ENCODE results near the gene TMEM42. TPM values are rescaled to one million over a fixed set of nuclear protein-coding genes. Genes with fewer than 3 reads are reported as not detected.

Gene TMEM42
- total RNA-seq, 5 donors from 2014 or later (not counting 1 experiment from before 2014, with no cell fraction given), result 14.8 to 33.0 (median 25.3) TPM

DNA sequence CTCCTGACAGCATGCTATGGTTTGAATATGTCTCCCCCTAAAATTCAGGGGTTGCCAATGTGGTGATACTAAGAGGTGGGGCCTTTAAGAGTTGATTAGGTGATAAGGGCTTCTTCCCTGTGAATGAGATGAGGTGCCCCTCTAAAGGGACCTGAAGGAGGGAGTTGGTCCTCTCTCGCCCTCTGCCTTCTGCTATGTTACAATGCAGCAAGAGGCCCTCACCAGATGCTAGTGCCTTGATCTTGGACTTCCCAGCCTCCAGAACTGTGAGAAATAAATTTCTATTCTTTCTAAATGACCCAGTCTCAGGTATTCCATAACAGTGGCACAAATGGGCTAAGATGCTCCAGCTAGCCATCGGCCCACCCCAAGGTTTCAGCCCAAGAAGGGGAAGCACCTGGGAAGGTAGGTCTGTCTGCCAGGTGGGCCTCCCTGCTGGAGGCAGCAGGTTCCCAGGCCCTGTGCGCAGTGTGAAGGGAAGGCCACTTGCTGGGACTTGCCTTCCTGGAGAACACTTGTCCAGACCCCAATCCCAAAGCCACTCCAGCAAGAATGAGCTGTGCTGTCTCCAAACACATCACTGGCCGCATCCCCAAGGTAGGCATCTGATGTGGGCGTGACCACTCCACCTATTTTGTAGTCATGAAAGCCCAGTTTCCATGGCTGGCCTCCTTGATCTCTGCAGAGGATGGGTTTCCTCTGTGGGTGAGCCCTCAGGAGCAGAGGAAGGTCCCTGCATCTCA lies 21.7 kb downstream of the TMEM42 start:
- Mint-ChIP-seq H3K27me3 (peaks cover 8 to 30% of the 10 kb centered on the region in 2 donors), H3K27ac (no peak overlapping the region), H3K36me3 (no peaks in the 10 kb centered on the region), H3K4me1 (no peaks in the 10 kb centered on the region), H3K4me3 (no peak overlapping the region), H3K9me3 (no peaks in the 10 kb centered on the region)
- DNase-seq (no peak), ATAC-seq (replicated peaks in 1 of 4) (no peak)
- no peak overlapping the region for H3K4me3 ChIP-seq (ENCODE audit: control insufficient read depth in 1 of 2, extremely low read depth in 1 of 2, low read length in 1 of 2)
- POLR2A ChIA-PET, result no interaction called here
- H3K36me3 ChIP-seq (ENCODE audit: control insufficient read depth in 2 of 2, extremely low read depth in 1 of 2, insufficient read depth in 1 of 2, low read length in 1 of 2), result no peaks in the 10 kb centered on the region
- H3K4me1 ChIP-seq (ENCODE audit: control insufficient read depth in 1 of 2, extremely low read depth in 1 of 2, insufficient read depth in 2 of 2, low read length in 2 of 2), result no peaks in the 10 kb centered on the region
- no peaks in the 10 kb centered on the region for H3K9me3 ChIP-seq
- CTCF ChIA-PET, result no interaction called here
- WGBS (ENCODE audit: insufficient coverage), result 93% methylated on average over 3 of the region's 5 CpGs
- H3K27ac ChIP-seq (ENCODE audit: low read length), result no peak overlapping the region
- peaks cover 0 to 38% of the 10 kb centered on the region in 2 experiments for H3K27me3 ChIP-seq (replicated peaks in 1 of 2; ENCODE audit: control insufficient read depth in 2 of 2, extremely low read depth in 1 of 2, insufficient read depth in 2 of 2, low read length in 1 of 2)

DNA sequence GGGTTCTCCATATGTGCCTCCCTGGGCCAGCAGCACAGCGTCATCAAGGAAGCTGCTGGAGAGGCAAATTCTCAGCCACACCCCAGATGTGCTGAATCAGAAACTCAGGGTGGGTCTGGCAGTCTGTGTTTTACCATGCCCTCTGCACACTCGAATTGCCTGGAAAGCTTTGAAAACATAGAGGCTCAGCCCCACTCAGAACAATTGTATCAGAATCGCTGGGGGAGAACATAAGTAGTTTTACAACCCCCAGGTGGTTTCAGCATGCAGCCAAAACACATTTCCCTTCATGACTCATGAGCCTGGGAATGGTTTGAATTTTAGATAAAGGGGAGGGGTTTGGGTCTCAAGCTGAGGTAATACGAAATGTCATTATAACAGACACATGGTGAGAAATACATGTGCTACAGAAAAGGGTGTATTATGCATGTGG lies 22.3 kb downstream of the TMEM42 start:
- WGBS (ENCODE audit: insufficient coverage), result 86% methylated on average over 1 of the region's 4 CpGs
- H3K9me3 Mint-ChIP-seq, result no peaks in the 10 kb centered on the region

DNA sequence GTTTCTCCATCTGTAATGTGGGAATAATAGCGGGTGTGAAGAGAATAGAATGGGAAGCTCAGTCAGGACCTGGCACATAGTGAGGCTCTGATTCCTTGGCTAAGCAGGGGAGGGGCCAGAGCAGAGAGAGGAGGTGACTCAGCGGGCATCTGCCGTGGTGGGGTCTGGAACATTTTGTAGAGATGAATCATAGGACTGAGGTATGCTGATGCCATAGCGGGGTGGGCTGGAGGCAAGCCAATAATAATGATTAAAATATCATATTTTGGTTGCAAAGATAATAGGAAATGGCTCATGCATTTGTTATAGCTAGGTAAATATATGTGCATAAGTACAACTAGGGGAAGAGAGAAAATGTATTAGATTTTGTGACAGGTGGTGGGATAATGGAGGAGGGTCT lies 23.9 kb downstream of the TMEM42 start:
- ChIA-PET CTCF (no interaction called here), POLR2A (no interaction called here)
- Mint-ChIP-seq H3K4me3 (no peak overlapping the region), H3K27ac (no peak overlapping the region), H3K36me3 (no peaks in the 10 kb centered on the region), H3K9me3 (no peaks in the 10 kb centered on the region), H3K4me1 (no peaks in the 10 kb centered on the region), H3K27me3 (peaks cover 8 to 26% of the 10 kb centered on the region in 2 donors)
- no peak overlapping the region for H3K27ac ChIP-seq (ENCODE audit: low read length)
- no peak for DNase-seq
- no peaks in the 10 kb centered on the region for H3K4me1 ChIP-seq (ENCODE audit: control insufficient read depth in 1 of 2, extremely low read depth in 1 of 2, insufficient read depth in 2 of 2, low read length in 2 of 2)
- no peaks in the 10 kb centered on the region for H3K36me3 ChIP-seq (ENCODE audit: control insufficient read depth in 2 of 2, extremely low read depth in 1 of 2, insufficient read depth in 1 of 2, low read length in 1 of 2)
- WGBS (ENCODE audit: insufficient coverage), result 45% methylated on average over 4 of the region's 4 CpGs
- no peak for ATAC-seq (replicated peaks in 1 of 4)
- H3K27me3 ChIP-seq (replicated peaks in 1 of 2; ENCODE audit: control insufficient read depth in 2 of 2, extremely low read depth in 1 of 2, insufficient read depth in 2 of 2, low read length in 1 of 2), result peaks cover 0 to 36% of the 10 kb centered on the region in 2 experiments
- H3K9me3 ChIP-seq, result no peaks in the 10 kb centered on the region
- H3K4me3 ChIP-seq (ENCODE audit: control insufficient read depth in 1 of 2, extremely low read depth in 1 of 2, low read length in 1 of 2), result no peak overlapping the region

More for the DNA sequence above, 22.3 kb downstream of the TMEM42 start:
- ChIA-PET CTCF (no interaction called here), POLR2A (no interaction called here)
- Histone ChIP-seq H3K27me3 (replicated peaks in 1 of 2; ENCODE audit: control insufficient read depth in 2 of 2, extremely low read depth in 1 of 2, insufficient read depth in 2 of 2, low read length in 1 of 2) (peaks cover 0 to 38% of the 10 kb centered on the region in 2 experiments), H3K9me3 (no peaks in the 10 kb centered on the region), H3K36me3 (ENCODE audit: control insufficient read depth in 2 of 2, extremely low read depth in 1 of 2, insufficient read depth in 1 of 2, low read length in 1 of 2) (no peaks in the 10 kb centered on the region), H3K27ac (ENCODE audit: low read length) (no peak overlapping the region), H3K4me3 (ENCODE audit: control insufficient read depth in 1 of 2, extremely low read depth in 1 of 2, low read length in 1 of 2) (no peak overlapping the region), H3K4me1 (ENCODE audit: control insufficient read depth in 1 of 2, extremely low read depth in 1 of 2, insufficient read depth in 2 of 2, low read length in 2 of 2) (no peaks in the 10 kb centered on the region)
- no peaks in the 10 kb centered on the region for H3K4me1 Mint-ChIP-seq
- peaks cover 8 to 30% of the 10 kb centered on the region in 2 donors for H3K27me3 Mint-ChIP-seq
- H3K4me3 Mint-ChIP-seq, result no peak overlapping the region
- H3K36me3 Mint-ChIP-seq, result no peaks in the 10 kb centered on the region
- no peak for ATAC-seq (replicated peaks in 1 of 4)
- no peak overlapping the region for H3K27ac Mint-ChIP-seq
- no peak for DNase-seq

DNA sequence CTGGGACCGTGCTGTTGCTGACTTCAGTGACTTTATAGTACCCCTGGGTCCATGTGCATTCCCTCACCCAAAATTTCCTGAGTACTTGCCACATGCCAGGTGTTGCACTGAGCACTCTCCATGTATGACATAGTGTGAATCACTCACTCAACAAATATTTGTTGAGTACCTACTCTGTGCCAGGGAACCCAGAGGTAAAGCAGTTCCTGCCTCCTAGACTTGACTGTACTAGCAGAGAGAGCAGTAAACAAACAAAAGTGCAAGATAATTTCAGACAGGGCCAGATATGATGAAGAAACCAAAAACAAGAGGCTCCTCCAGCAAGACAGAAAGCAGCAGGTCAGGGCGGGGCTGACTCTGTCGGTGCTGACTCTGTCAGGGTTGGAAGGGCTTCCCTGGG lies 24.8 kb downstream of the TMEM42 start:
- Mint-ChIP-seq H3K27ac (no peak overlapping the region), H3K36me3 (no peaks in the 10 kb centered on the region), H3K4me3 (no peak overlapping the region), H3K9me3 (no peaks in the 10 kb centered on the region), H3K27me3 (peaks cover 8 to 24% of the 10 kb centered on the region in 2 donors), H3K4me1 (no peaks in the 10 kb centered on the region)
- H3K9me3 ChIP-seq, result no peaks in the 10 kb centered on the region
- H3K27ac ChIP-seq (ENCODE audit: low read length), result no peak overlapping the region
- no peak for ATAC-seq (replicated peaks in 1 of 4)
- H3K4me3 ChIP-seq (ENCODE audit: control insufficient read depth in 1 of 2, extremely low read depth in 1 of 2, low read length in 1 of 2), result no peak overlapping the region
- H3K27me3 ChIP-seq (replicated peaks in 1 of 2; ENCODE audit: control insufficient read depth in 2 of 2, extremely low read depth in 1 of 2, insufficient read depth in 2 of 2, low read length in 1 of 2), result peaks cover 0 to 36% of the 10 kb centered on the region in 2 experiments
- WGBS (ENCODE audit: insufficient coverage), result 82% methylated on average over 3 of the region's 3 CpGs
- H3K4me1 ChIP-seq (ENCODE audit: control insufficient read depth in 1 of 2, extremely low read depth in 1 of 2, insufficient read depth in 2 of 2, low read length in 2 of 2), result no peaks in the 10 kb centered on the region
- ChIA-PET POLR2A (no interaction called here), CTCF (no interaction called here)
- no peak for DNase-seq
- H3K36me3 ChIP-seq (ENCODE audit: control insufficient read depth in 2 of 2, extremely low read depth in 1 of 2, insufficient read depth in 1 of 2, low read length in 1 of 2), result no peaks in the 10 kb centered on the region

DNA sequence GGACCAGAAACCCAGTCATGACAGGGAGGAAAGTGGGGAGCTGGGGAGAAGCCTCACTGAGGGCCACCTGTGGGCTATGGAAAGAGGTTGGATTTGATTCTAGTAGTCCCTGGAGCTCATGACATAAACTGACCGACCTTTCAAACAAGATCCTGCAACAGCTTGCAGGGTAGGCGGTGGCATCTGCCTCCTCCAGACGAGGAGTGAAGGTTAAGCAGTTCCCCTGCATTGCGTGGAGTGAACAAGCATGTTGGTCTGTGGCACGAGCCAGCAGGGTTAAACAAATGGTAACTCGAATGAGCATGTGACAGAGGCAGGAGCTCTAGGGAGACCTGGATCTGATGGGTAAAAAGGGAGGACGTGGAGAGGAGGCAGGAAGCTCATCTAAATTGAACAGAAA lies 25.4 kb downstream of the TMEM42 start:
- Mint-ChIP-seq H3K9me3 (no peaks in the 10 kb centered on the region), H3K27ac (no peak overlapping the region), H3K4me3 (no peak overlapping the region), H3K4me1 (no peaks in the 10 kb centered on the region), H3K27me3 (peaks cover 8 to 24% of the 10 kb centered on the region in 2 donors), H3K36me3 (no peaks in the 10 kb centered on the region)
- DNase-seq, result no peak
- Histone ChIP-seq H3K4me3 (ENCODE audit: control insufficient read depth in 1 of 2, extremely low read depth in 1 of 2, low read length in 1 of 2) (no peak overlapping the region), H3K4me1 (ENCODE audit: control insufficient read depth in 1 of 2, extremely low read depth in 1 of 2, insufficient read depth in 2 of 2, low read length in 2 of 2) (no peaks in the 10 kb centered on the region), H3K27me3 (replicated peaks in 1 of 2; ENCODE audit: control insufficient read depth in 2 of 2, extremely low read depth in 1 of 2, insufficient read depth in 2 of 2, low read length in 1 of 2) (peaks cover 0 to 34% of the 10 kb centered on the region in 2 experiments), H3K27ac (ENCODE audit: low read length) (no peak overlapping the region), H3K36me3 (ENCODE audit: control insufficient read depth in 2 of 2, extremely low read depth in 1 of 2, insufficient read depth in 1 of 2, low read length in 1 of 2) (no peaks in the 10 kb centered on the region), H3K9me3 (no peaks in the 10 kb centered on the region)
- ATAC-seq (replicated peaks in 1 of 4), result no peak
- ChIA-PET CTCF (no interaction called here), POLR2A (no interaction called here)
- 79% methylated on average over 6 of the region's 7 CpGs for WGBS (ENCODE audit: insufficient coverage)

DNA sequence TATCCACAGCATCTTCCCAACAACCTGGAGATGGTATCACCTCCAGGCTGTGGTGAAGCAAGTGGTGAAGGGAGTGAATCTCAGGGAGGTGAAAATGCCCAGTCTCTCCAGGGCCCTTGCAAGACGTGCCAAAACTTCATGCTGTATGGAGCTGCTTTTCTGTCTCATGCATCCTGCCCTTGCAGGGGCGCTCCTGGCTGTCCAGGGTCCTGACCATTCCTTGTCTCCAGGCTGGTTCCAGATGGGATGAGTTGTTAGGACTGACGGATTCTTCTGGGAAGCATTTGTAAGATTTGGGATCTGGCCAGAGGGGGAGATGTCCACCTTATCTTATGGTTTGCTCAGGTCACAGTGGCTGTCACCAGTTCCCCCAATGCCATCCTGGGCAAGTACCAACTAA lies 28.5 kb downstream of the TMEM42 start:
- H3K4me3 Mint-ChIP-seq, result no peak overlapping the region
- ChIA-PET CTCF (no interaction called here), POLR2A (interaction anchor here in 1 of 2 donors (0.7 kb wide), 1 partner anchor 364 kb away, joined by 3 read pairs; no protein-coding TSS in a partner anchor)
- Histone ChIP-seq H3K9me3 (no peaks in the 10 kb centered on the region), H3K27me3 (replicated peaks in 1 of 2; ENCODE audit: control insufficient read depth in 2 of 2, extremely low read depth in 1 of 2, insufficient read depth in 2 of 2, low read length in 1 of 2) (peaks cover 0 to 24% of the 10 kb centered on the region in 2 experiments), H3K36me3 (ENCODE audit: control insufficient read depth in 2 of 2, extremely low read depth in 1 of 2, insufficient read depth in 1 of 2, low read length in 1 of 2) (no peaks in the 10 kb centered on the region), H3K4me3 (ENCODE audit: control insufficient read depth in 1 of 2, extremely low read depth in 1 of 2, low read length in 1 of 2) (no peak overlapping the region), H3K4me1 (ENCODE audit: control insufficient read depth in 1 of 2, extremely low read depth in 1 of 2, insufficient read depth in 2 of 2, low read length in 2 of 2) (no peaks in the 10 kb centered on the region), H3K27ac (ENCODE audit: low read length) (no peak overlapping the region)
- H3K27ac Mint-ChIP-seq, result no peak overlapping the region
- DNase-seq (no peak), ATAC-seq (replicated peaks in 1 of 4) (no peak)
- no peaks in the 10 kb centered on the region for H3K36me3 Mint-ChIP-seq
- no peaks in the 10 kb centered on the region for H3K9me3 Mint-ChIP-seq
- 94% methylated on average over 2 of the region's 3 CpGs for WGBS (ENCODE audit: insufficient coverage)
- H3K4me1 Mint-ChIP-seq, result no peaks in the 10 kb centered on the region
- peaks cover 8 to 19% of the 10 kb centered on the region in 2 donors for H3K27me3 Mint-ChIP-seq

All from T-cell (primary cell).